GM12878 (cell line): Measurements from ENCODE around the gene PLCXD1.

ENCODE experiments used
- HDAC2 ChIP-seq: fragments of 200-600 bp; sonication (generic); IDR thresholded peaks from 2 replicates; pipeline ENCODE4 v1.6.1; 2017
- MYC ChIP-seq: IDR thresholded peaks from 2 replicates; pipeline ENCODE4 v1.6.1; 2011; ENCODE audit warnings: mild to moderate bottlenecking, low read length, moderate library complexity, inconsistent platforms; ENCODE audit not compliant: insufficient read depth, insufficient replicate concordance, insufficient read length, severe bottlenecking
- NBN ChIP-seq: fragments of 450-650 bp; IDR thresholded peaks from 2 replicates; pipeline ENCODE4 v1.6.1; 2016
- NRF1 ChIP-seq: conservative IDR thresholded peaks from 2 replicates; pipeline ENCODE4 v1.6.1; 2011; ENCODE audit warnings: mild to moderate bottlenecking, low read depth, low read length, improper control_type of control experiment
- POLR2AphosphoS5 ChIP-seq: IDR thresholded peaks from 2 replicates; pipeline ENCODE4 v1.6.1; 2011; ENCODE audit warnings: mild to moderate bottlenecking, low read length, inconsistent platforms
- RUNX3 ChIP-seq: IDR thresholded peaks from 2 replicates; pipeline ENCODE4 v1.6.1; 2012; ENCODE audit warnings: low read length, inconsistent platforms
- TF ChIP-seq, protein P1 (sequence below): fragments of 450-650 bp; IDR thresholded peaks from 2 replicates; pipeline ENCODE4 v1.6.1; 2016; ENCODE audit warnings: mild to moderate bottlenecking, moderate library complexity, borderline replicate concordance

DNA sequence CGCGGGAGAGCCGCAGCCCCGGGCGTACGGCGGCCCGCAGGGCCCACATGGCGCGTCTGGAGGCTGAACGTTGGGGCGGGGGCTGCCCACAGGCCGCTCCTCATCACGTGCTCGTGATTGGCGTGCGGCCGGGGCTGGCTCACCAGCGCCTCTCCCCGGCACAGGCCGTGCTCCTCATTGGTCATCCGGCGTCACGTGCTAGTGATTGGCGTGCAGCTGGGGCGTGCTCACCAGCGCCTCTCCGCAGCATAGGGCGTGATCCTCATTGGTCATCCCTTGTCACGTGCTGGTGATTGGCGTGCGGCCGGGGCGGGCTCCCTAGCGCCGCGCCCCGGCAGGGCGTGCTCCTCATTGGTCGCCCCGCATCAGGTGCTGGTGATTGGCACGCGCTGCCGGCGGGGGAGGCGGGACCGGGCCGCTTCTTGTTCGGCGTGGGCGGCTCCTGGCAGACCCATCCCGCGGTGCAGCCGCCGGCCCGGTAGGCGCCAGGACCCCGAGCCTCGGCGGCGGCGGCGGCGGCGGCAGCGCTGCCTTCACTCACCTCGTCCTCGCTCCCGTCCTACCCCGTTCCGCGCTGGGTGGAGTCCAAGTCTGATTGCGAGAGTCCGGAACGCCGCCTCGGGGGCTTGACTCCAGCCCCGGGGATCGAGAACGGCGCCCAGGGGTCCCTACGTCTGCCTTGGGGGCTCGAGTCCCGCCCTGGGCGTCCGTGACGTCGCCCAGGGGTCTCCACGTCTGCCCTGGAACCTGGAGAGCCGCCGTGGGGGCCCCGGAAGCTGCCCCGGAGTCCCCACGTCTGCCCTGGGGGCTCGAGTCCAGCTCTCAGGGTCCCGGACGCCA is 37.8 kb downstream of the PLCXD1 start, which contains the start of gene GTPBP6:
- TF ChIP-seq RUNX3 (no peak; the same call in 1 of the 2 replicates), POLR2AphosphoS5 (peak; percentile 86), NRF1 (no peak), MYC (peak; percentile 75), HDAC2 (no peak), NBN (no peak)
- TF ChIP-seq, protein P1, sequence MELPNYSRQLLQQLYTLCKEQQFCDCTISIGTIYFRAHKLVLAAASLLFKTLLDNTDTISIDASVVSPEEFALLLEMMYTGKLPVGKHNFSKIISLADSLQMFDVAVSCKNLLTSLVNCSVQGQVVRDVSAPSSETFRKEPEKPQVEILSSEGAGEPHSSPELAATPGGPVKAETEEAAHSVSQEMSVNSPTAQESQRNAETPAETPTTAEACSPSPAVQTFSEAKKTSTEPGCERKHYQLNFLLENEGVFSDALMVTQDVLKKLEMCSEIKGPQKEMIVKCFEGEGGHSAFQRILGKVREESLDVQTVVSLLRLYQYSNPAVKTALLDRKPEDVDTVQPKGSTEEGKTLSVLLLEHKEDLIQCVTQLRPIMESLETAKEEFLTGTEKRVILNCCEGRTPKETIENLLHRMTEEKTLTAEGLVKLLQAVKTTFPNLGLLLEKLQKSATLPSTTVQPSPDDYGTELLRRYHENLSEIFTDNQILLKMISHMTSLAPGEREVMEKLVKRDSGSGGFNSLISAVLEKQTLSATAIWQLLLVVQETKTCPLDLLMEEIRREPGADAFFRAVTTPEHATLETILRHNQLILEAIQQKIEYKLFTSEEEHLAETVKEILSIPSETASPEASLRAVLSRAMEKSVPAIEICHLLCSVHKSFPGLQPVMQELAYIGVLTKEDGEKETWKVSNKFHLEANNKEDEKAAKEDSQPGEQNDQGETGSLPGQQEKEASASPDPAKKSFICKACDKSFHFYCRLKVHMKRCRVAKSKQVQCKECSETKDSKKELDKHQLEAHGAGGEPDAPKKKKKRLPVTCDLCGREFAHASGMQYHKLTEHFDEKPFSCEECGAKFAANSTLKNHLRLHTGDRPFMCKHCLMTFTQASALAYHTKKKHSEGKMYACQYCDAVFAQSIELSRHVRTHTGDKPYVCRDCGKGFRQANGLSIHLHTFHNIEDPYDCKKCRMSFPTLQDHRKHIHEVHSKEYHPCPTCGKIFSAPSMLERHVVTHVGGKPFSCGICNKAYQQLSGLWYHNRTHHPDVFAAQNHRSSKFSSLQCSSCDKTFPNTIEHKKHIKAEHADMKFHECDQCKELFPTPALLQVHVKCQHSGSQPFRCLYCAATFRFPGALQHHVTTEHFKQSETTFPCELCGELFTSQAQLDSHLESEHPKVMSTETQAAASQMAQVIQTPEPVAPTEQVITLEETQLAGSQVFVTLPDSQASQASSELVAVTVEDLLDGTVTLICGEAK = no peak
